Vagina (tissue), 2 donors: ENCODE measurements around the gene SST.

Experiments
- CTCF ChIP-seq, 3 experiments: fragments of 450-650 bp in 2 of 3; fragments of 200-600 bp in 1 of 3; sonication (generic) in 1 of 3; IDR thresholded peaks; one replicate each; pipeline ENCODE4 v1.5.1; 2017 to 2019; ENCODE audit warnings: antibody characterized with exemption in 3 of 3, mild to moderate bottlenecking in 2 of 3, moderate library complexity in 2 of 3
- POLR2A ChIP-seq, 2 donors: fragments of 450-650 bp; IDR thresholded peaks; one replicate each; pipeline ENCODE4 v1.6.1; 2017; ENCODE audit warnings: antibody characterized with exemption in 2 of 2, mild to moderate bottlenecking in 2 of 2, moderate library complexity in 2 of 2
- POLR2AphosphoS5 ChIP-seq, 2 donors: sonication (generic); formaldehyde crosslinking; IDR thresholded peaks; one replicate each; pipeline ENCODE4 v1.9.0; 2017; ENCODE audit warnings: antibody characterized with exemption in 2 of 2, mild to moderate bottlenecking in 2 of 2, low read depth in 1 of 2; ENCODE audit not compliant: insufficient read depth in 1 of 2

- no peak for TF ChIP-seq CTCF (IDR thresholded peaks at IDR 0.05)
- no peak for TF ChIP-seq POLR2AphosphoS5 (IDR thresholded peaks at IDR 0.05; ENCODE audit: insufficient read depth in 1 of 2, low read depth in 1 of 2)
- TF ChIP-seq POLR2A (IDR thresholded peaks at IDR 0.05) = no peak
Observed at GRCh38 chr3:187628169-187628568, 42.0 kb downstream of the SST start.
